ENCODE measurements around the gene P2RY6.

The P2RY6 gene

GRCh38 chr11:73320763-73321603, 48.8 kb downstream of the P2RY6 start:
- no peak for DNase-seq

GRCh38 chr11:73321604-73322381, 49.7 kb downstream of the P2RY6 start:
- DNase-seq, result no peak

GRCh38 chr11:73322382-73323306, 50.5 kb downstream of the P2RY6 start:
- no peak for DNase-seq

- no peak for DNase-seq
These were observed 51.3 kb downstream of the P2RY6 start for GRCh38 chr11:73323464-73323863.

- no peak for DNase-seq
These were observed 52.0 kb downstream of the P2RY6 start for GRCh38 chr11:73324116-73324515.

DNA sequence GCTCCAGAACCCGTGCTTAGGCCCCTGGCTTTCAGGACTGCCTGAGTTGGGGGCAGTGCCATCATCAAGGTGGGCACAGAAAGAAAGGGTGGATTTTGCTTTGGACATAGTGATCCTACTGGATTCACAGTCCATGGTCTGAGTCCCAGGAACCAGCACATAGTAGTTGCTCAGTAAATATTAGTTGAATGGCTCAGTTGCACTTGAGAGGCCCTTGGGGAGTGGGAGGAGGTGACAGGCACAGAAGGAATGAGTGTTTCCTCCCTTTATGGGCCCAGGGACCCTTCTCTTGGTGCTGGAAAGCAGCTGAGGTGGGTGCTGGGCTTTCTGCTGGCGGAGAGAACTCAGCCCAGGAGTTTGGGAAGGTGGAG, 52.5 kb downstream of the P2RY6 start:
- DNase-seq, result no peak

DNA sequence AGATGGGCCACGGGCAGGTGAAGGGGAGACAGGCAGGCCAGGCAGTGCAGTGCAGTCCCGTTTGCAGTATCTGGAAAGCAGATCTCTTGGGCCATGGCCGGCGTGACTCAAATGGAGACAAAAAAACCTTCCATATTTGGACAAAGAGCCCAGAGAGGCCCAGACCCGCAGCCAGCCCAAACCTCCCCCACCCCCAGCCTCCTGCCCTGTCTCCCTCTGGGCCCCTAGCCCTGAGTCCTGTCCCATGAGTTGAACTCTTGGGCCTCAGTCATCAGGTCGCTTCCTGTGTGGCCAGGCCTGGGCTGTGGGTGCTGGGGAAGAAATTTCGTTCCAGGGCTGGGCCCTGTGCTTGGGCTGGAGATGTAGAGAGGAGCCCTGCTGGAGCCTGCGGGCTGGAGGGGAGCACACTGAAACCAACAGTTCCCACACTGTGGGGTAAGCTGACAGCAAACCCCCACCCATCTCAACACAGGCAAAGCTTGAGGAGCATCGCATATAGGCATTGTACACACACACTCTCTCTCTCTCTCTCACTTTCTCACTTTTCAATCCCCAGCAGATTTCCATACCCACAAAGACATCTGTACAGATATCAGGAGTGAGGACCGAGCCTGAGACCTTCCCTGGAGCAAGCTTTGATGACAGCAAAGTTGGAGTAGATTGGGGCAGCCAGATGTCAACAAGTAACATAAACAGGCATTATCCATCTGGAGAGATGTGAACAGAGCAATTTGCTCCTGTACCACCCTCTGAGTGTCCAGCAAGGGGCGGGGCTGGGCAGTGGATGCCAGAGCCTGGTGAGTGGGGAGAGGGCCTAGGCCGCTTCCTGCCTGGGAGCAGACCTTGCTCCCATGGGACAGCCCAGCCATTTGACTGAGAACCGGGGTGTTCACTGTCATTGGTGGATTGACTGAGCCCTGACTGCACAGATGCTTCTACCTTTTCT, 53.2 kb downstream of the P2RY6 start:
- no peak for DNase-seq

GRCh38 chr11:73326929-73327811, 55.0 kb downstream of the P2RY6 start:
- DNase-seq, result no peak

- DNase-seq, result no peak
These were observed 55.8 kb downstream of the P2RY6 start for GRCh38 chr11:73327812-73328364.

GRCh38 chr11:73330569-73331093, 58.5 kb downstream of the P2RY6 start:
- no peak for DNase-seq

GRCh38 chr11:73331138-73331916, 59.2 kb downstream of the P2RY6 start:
- no peak for DNase-seq

- DNase-seq, result no peak
These were observed 61.0 kb downstream of the P2RY6 start for GRCh38 chr11:73333173-73333572.

DNA sequence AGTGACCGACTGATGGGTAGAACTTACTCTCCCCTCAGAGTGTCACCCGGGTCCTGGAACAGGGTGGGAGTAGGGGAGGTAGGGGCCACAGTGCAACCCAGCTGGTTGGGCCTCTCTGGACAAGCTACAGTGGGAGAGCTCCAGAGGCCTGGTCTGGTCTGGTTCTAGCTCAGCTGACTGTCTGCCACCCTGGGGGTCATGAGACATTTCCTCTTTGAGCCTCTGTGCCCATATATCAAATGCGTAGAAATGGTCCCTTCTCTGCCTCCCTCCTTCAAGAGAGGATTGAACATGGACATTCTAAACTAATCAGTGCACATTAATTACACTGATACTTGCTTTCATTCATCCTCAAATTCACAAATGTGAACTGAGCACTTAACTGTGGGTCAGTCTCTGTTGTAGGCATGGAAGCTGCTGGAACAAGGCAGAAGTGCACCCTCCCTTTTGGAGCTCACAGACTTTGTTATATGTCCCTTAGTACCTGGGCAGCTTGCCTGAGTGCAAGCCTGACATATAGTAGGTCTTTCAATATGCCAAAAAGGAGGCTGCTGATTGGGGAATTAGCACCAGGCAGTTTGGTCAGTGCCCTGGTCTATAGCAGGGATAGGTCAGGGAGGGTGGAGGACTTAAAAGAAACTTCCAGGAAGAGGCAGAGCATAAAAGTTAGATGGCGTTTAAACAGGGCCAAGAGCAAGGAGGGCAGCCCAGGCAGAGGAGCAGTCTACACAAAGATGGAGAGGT, 61.7 kb downstream of the P2RY6 start:
- DNase-seq, result no peak

GRCh38 chr11:73334384-73335203, 62.5 kb downstream of the P2RY6 start:
- no peak for DNase-seq

DNA sequence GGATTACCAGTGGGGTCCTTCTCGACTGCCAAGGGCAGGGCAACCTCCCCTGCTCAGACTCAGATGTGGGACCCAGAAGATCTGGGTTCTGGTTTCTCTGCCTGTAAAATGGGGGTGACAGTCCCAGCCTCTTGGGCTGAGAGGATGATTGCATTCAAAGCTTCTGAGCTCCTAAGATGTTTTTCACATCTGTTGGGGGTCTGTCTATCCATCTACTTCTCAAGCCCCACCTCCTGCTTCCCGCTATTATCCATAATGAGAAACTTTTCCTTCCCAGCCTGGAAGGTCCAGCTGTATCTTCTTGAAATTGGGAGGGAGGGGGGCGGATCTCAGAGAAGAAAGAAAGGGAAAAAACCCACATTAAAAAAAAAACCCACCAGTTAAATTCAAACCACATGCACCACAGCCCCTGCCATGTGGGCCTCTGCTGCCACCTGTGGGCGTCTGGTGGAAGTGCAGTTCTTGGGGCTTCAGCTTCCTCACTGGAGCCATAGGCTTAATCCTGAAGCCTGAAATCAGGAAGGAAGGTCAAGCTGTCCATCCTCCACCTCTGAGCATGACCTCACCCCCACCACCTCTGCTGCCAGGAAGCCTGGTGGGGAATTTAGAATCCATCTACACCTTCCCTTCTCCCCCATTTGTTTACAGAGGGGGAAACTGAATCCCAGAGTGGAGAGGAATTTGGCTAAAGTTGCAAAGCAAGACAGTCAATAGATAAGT, 63.2 kb downstream of the P2RY6 start:
- DNase-seq, result peak; percentile 18

GRCh38 chr11:73337846-73338245, 65.7 kb downstream of the P2RY6 start:
- DNase-seq, result no peak

GRCh38 chr11:73338279-73338678, 66.1 kb downstream of the P2RY6 start:
- no peak for DNase-seq

Measured in SHP77 treated with DMSO at 0.1 percent for 48 hours (cell line).